ENCODE results near the gene MCRIP1.
A peak's percentile ranks its signal among the peaks of the same experiment; 100 is the strongest.

Gene MCRIP1

GRCh38 chr17:81810892-81811704 is 22.0 kb downstream of the MCRIP1 start:
- Histone ChIP-seq H3K4me3 (ENCODE audit: low read depth, low read length) (no peak overlapping the region), H3K9me3 (ENCODE audit: severe bottlenecking) (peaks cover 9% of the 10 kb centered on the region), H3K36me3 (no peaks in the 10 kb centered on the region), H3K27me3 (ENCODE audit: insufficient read depth, low read depth, severe bottlenecking) (no peaks in the 10 kb centered on the region), H3K27ac (no peak overlapping the region)
- TF ChIP-seq CTCF (IDR thresholded peaks at IDR 0.05; ENCODE audit: low read depth, low read length): no peak
- no peak for DNase-seq

GRCh38 chr17:81810476-81810875 is 22.6 kb downstream of the MCRIP1 start:
- H3K27ac ChIP-seq: no peak overlapping the region
- no peak for TF ChIP-seq CTCF (IDR thresholded peaks at IDR 0.05; ENCODE audit: low read depth, low read length)
- no peaks in the 10 kb centered on the region for H3K36me3 ChIP-seq
- H3K4me3 ChIP-seq (ENCODE audit: low read depth, low read length): no peak overlapping the region
- no peak for DNase-seq
- no peaks in the 10 kb centered on the region for H3K27me3 ChIP-seq (ENCODE audit: insufficient read depth, low read depth, severe bottlenecking)
- peaks cover 9% of the 10 kb centered on the region for H3K9me3 ChIP-seq (ENCODE audit: severe bottlenecking)

GRCh38 chr17:81809556-81809998 is 23.5 kb downstream of the MCRIP1 start:
- no peak for TF ChIP-seq CTCF (IDR thresholded peaks at IDR 0.05; ENCODE audit: low read depth, low read length)
- Histone ChIP-seq H3K4me3 (ENCODE audit: low read depth, low read length) (no peak overlapping the region), H3K9me3 (ENCODE audit: severe bottlenecking) (peaks cover 9% of the 10 kb centered on the region), H3K27me3 (ENCODE audit: insufficient read depth, low read depth, severe bottlenecking) (no peaks in the 10 kb centered on the region), H3K36me3 (no peaks in the 10 kb centered on the region), H3K27ac (peak overlapping the region; percentile 1; the same call in 1 of the 2 replicates)
- DNase-seq: no peak

GRCh38 chr17:81808778-81809555 is 24.1 kb downstream of the MCRIP1 start:
- Histone ChIP-seq H3K27ac (peak overlapping the region; percentile 54), H3K36me3 (no peaks in the 10 kb centered on the region), H3K27me3 (ENCODE audit: insufficient read depth, low read depth, severe bottlenecking) (no peaks in the 10 kb centered on the region), H3K9me3 (ENCODE audit: severe bottlenecking) (peaks cover 9% of the 10 kb centered on the region), H3K4me3 (ENCODE audit: low read depth, low read length) (no peak overlapping the region)
- no peak for TF ChIP-seq CTCF (IDR thresholded peaks at IDR 0.05; ENCODE audit: low read depth, low read length)
- peak; percentile 57 for DNase-seq

GRCh38 chr17:81807839-81808238 is 25.3 kb downstream of the MCRIP1 start:
- peaks cover 5% of the 10 kb centered on the region for H3K27me3 ChIP-seq (ENCODE audit: insufficient read depth, low read depth, severe bottlenecking)
- peaks cover 9% of the 10 kb centered on the region for H3K9me3 ChIP-seq (ENCODE audit: severe bottlenecking)
- no peak for DNase-seq
- H3K4me3 ChIP-seq (ENCODE audit: low read depth, low read length): no peak overlapping the region
- H3K36me3 ChIP-seq: no peaks in the 10 kb centered on the region
- TF ChIP-seq CTCF (IDR thresholded peaks at IDR 0.05; ENCODE audit: low read depth, low read length): no peak
- H3K27ac ChIP-seq: no peak overlapping the region
